Endodermal cell (in vitro differentiated cells): ENCODE data around the gene JAKMIP2. TPM values are rescaled to one million over a fixed set of nuclear protein-coding genes. Genes with fewer than 3 reads are reported as not detected.
A peak's percentile ranks its signal among the peaks of the same experiment; 100 is the strongest.

Experiments
- DNase-seq: peaks from one replicate; pipeline ENCODE4 v3.0.0-alpha.2; 2017
- H3K27ac ChIP-seq: 2 replicates; pipeline ENCODE4 v1.5.1; 2013; ENCODE audit warnings: mild to moderate bottlenecking, low read depth, low read length, moderate library complexity
- H3K27me3 ChIP-seq: 2 replicates; pipeline ENCODE4 v1.6.1; 2013; ENCODE audit warnings: mild to moderate bottlenecking, low read length, moderate library complexity; ENCODE audit not compliant: insufficient read depth, control insufficient read depth, poor library complexity, severe bottlenecking
- H3K36me3 ChIP-seq: 2 replicates; pipeline ENCODE4 v1.7.0; 2013; ENCODE audit warnings: mild to moderate bottlenecking, low read length, moderate library complexity; ENCODE audit not compliant: control insufficient read depth, insufficient read depth
- H3K4me1 ChIP-seq: one replicate; pipeline ENCODE4 v1.7.0; 2013; ENCODE audit warnings: low read length; ENCODE audit not compliant: control insufficient read depth, insufficient read depth
- H3K4me3 ChIP-seq: 2 replicates; pipeline ENCODE4 v1.5.1; 2013; ENCODE audit warnings: mild to moderate bottlenecking, low read length, moderate library complexity
- H3K9ac ChIP-seq: 2 replicates; pipeline ENCODE4 v1.6.1; 2013; ENCODE audit warnings: mild to moderate bottlenecking, low read length, moderate library complexity; ENCODE audit not compliant: poor library complexity, severe bottlenecking; ENCODE audit errors: extremely low read depth
- H3K9me3 ChIP-seq: 2 replicates; pipeline ENCODE4 v1.6.1; 2013; ENCODE audit warnings: mild to moderate bottlenecking, low read length, moderate library complexity; ENCODE audit not compliant: control insufficient read depth
- H3K27ac Mint-ChIP-seq: 2 replicates; pipeline ENCODE4 v1.8.0; 2020; ENCODE audit warnings: mixed read lengths
- H3K27me3 Mint-ChIP-seq: 2 replicates; pipeline ENCODE4 v1.8.0; 2021; ENCODE audit warnings: mild to moderate bottlenecking, mixed read lengths; ENCODE audit not compliant: insufficient read depth
- H3K36me3 Mint-ChIP-seq: 2 replicates; pipeline ENCODE4 v1.8.0; 2020; ENCODE audit warnings: low read depth, mixed read lengths
- H3K4me1 Mint-ChIP-seq: 2 replicates; pipeline ENCODE4 v1.8.0; 2020; ENCODE audit warnings: mixed read lengths
- H3K4me3 Mint-ChIP-seq: 2 replicates; pipeline ENCODE4 v1.8.0; 2020; ENCODE audit warnings: mild to moderate bottlenecking, moderate library complexity, mixed read lengths
- H3K9me3 Mint-ChIP-seq: 2 replicates; pipeline ENCODE4 v1.8.0; 2020; ENCODE audit warnings: mild to moderate bottlenecking, mixed read lengths
- WGBS, 2 experiments: methylation state at CpG; one replicate each; pipeline versions ENCODE4 v1.1.5 to v1.1.7; 2013; ENCODE audit warnings: missing lambda C conversion rate in 2 of 2, mixed read lengths in 1 of 2; ENCODE audit not compliant: insufficient coverage in 1 of 2, insufficient read length in 1 of 2; 5-methylcytosine and 5-hydroxymethylcytosine counted together
- total RNA-seq, 2 donors: library from RNA; stranded (reverse); fragmentation: NEBNext Ultra II Directional in 1 of 2; extraction: Animal tissue kit (Norgen Biotek cat#: 25700) in 1 of 2; gene quantifications; 2 replicates in 1 of 2; 3 replicates in 1 of 2; pipeline ENCODE4 v1.2.1, GENCODE V29; 2021
- TF ChIP-seq, protein P1 (sequence below): fragments of 200-600 bp; sonication (generic); conservative IDR thresholded peaks from 2 replicates; pipeline ENCODE4 v1.5.0; 2021; ENCODE audit warnings: antibody characterized with exemption, mild to moderate bottlenecking

JAKMIP2 gene
- total RNA-seq, 2 donors from 2014 or later, result 6.9 to 16.7 TPM

DNA sequence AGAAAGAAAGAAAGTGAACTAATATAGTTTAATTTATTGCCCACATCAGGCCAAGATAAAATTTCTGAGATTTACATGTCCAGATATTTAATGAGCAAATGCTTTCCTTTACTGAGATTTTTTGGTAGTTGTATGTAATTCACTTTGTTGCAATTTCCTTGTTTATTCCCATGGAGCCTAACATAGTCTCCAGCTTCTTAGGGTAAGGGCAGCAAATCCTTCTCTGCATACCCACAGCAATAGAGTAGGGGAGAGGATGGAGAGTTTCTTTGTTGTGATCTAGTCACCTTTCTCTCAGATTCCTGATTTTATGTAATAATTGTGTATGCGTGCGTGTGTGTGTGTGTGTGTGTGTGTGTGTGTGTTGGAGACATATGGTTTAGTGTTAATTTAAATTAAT lies 221.1 kb downstream of the JAKMIP2 start:
- Mint-ChIP-seq H3K4me3 (no peak overlapping the region), H3K27me3 (no peaks in the 10 kb centered on the region), H3K36me3 (no peaks in the 10 kb centered on the region), H3K27ac (peak overlapping the region; percentile 16), H3K9me3 (no peaks in the 10 kb centered on the region), H3K4me1 (peaks cover 11% of the 10 kb centered on the region)
- TF ChIP-seq, protein P1, sequence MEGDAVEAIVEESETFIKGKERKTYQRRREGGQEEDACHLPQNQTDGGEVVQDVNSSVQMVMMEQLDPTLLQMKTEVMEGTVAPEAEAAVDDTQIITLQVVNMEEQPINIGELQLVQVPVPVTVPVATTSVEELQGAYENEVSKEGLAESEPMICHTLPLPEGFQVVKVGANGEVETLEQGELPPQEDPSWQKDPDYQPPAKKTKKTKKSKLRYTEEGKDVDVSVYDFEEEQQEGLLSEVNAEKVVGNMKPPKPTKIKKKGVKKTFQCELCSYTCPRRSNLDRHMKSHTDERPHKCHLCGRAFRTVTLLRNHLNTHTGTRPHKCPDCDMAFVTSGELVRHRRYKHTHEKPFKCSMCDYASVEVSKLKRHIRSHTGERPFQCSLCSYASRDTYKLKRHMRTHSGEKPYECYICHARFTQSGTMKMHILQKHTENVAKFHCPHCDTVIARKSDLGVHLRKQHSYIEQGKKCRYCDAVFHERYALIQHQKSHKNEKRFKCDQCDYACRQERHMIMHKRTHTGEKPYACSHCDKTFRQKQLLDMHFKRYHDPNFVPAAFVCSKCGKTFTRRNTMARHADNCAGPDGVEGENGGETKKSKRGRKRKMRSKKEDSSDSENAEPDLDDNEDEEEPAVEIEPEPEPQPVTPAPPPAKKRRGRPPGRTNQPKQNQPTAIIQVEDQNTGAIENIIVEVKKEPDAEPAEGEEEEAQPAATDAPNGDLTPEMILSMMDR, result no peak
- no peaks in the 10 kb centered on the region for H3K36me3 ChIP-seq
- H3K9me3 ChIP-seq, result no peaks in the 10 kb centered on the region
- no peak overlapping the region for H3K4me3 ChIP-seq
- no CpG with 5 or more reads among the region's 2 CpGs for WGBS, 2 experiments
- no peak overlapping the region for H3K9ac ChIP-seq
- DNase-seq, result no peak
- peaks cover 4% of the 10 kb centered on the region for H3K4me1 ChIP-seq
- no peak overlapping the region for H3K27ac ChIP-seq
- H3K27me3 ChIP-seq, result no peaks in the 10 kb centered on the region

DNA sequence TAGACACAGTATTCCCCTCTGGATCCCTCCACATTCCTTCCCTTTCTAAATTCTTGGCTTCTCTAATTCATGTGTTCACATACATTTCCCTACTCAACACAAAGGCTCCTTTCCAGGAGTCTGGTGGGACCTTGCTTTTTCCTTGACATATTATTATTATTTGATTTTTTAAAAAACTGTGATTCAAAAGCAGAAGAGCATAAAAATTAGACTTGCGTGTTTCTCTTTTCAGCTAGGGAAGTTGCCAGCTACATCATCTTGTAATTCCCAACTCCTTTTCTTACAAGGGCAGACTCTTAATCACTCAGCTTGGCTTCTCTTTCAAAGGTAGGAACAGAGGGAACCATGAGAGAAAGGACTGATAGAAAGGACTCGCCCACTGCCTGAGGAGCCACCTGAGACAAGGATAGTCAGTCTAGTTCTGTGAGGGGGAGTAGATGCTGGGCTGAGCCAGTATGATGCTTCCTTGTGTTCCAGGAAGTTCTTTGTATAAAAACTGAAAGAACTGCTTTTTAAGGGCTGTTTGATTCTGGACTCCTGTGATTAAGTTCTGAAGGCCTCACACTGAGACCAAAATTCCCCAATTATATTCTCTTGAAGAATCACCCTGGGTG lies 221.7 kb downstream of the JAKMIP2 start:
- Mint-ChIP-seq H3K4me1 (peaks cover 11% of the 10 kb centered on the region), H3K27me3 (no peaks in the 10 kb centered on the region), H3K4me3 (no peak overlapping the region), H3K9me3 (no peaks in the 10 kb centered on the region), H3K36me3 (no peaks in the 10 kb centered on the region), H3K27ac (no peak overlapping the region)
- no peaks in the 10 kb centered on the region for H3K9me3 ChIP-seq
- H3K4me3 ChIP-seq, result no peak overlapping the region
- H3K9ac ChIP-seq, result no peak overlapping the region
- H3K4me1 ChIP-seq, result peaks cover 4% of the 10 kb centered on the region
- no peaks in the 10 kb centered on the region for H3K36me3 ChIP-seq
- peak; percentile 62 for DNase-seq
- 68 to 80% methylated on average over 1 to 2 of the region's 2 CpGs for WGBS, 2 experiments
- H3K27me3 ChIP-seq, result no peaks in the 10 kb centered on the region
- TF ChIP-seq, protein P1, result no peak
- peak overlapping the region; percentile 13 for H3K27ac ChIP-seq

DNA sequence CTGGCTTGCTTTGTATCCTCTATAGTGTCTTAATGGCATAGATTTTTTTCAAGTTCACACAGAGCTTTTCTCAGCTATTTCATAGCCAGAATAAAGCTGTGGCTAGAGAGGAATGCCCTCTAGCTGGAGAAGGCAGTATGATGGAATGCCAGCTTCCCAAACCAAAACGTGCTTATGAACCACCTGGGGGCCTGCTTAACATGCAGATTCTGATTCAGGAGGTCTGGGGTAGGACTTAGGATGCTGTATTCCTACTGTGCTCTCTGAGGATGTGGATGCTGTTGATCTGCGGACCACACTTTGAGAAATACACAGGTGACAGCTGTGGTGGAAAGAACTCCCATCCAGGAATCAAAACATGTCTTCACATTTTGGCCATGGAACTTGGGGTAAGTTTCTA lies 222.8 kb downstream of the JAKMIP2 start:
- no peaks in the 10 kb centered on the region for H3K27me3 ChIP-seq
- peak; percentile 57 for DNase-seq
- TF ChIP-seq, protein P1, result no peak
- no peaks in the 10 kb centered on the region for H3K36me3 ChIP-seq
- no peaks in the 10 kb centered on the region for H3K27me3 Mint-ChIP-seq
- H3K9me3 ChIP-seq, result no peaks in the 10 kb centered on the region
- no peak overlapping the region for H3K4me3 ChIP-seq
- peaks cover 11% of the 10 kb centered on the region for H3K4me1 Mint-ChIP-seq
- no peaks in the 10 kb centered on the region for H3K4me1 ChIP-seq
- H3K36me3 Mint-ChIP-seq, result no peaks in the 10 kb centered on the region
- no peaks in the 10 kb centered on the region for H3K9me3 Mint-ChIP-seq
- no peak overlapping the region for H3K4me3 Mint-ChIP-seq
- H3K27ac Mint-ChIP-seq, result no peak overlapping the region
- no peak overlapping the region for H3K27ac ChIP-seq
- 20 to 32% methylated on average over 1 to 2 of the region's 2 CpGs for WGBS, 2 experiments
- no peak overlapping the region for H3K9ac ChIP-seq
